HG03442 (cell line): ENCODE measurements around the gene CABCOCO1.

Experiments used
- ATAC-seq: cut with Tn5 transposase; IDR thresholded peaks from one replicate; pipeline ENCODE4 v1.9.1; 2021; ENCODE audit warnings: mild to moderate bottlenecking, moderate library complexity; ENCODE audit not compliant: unreplicated experiment

CABCOCO1 gene

DNA sequence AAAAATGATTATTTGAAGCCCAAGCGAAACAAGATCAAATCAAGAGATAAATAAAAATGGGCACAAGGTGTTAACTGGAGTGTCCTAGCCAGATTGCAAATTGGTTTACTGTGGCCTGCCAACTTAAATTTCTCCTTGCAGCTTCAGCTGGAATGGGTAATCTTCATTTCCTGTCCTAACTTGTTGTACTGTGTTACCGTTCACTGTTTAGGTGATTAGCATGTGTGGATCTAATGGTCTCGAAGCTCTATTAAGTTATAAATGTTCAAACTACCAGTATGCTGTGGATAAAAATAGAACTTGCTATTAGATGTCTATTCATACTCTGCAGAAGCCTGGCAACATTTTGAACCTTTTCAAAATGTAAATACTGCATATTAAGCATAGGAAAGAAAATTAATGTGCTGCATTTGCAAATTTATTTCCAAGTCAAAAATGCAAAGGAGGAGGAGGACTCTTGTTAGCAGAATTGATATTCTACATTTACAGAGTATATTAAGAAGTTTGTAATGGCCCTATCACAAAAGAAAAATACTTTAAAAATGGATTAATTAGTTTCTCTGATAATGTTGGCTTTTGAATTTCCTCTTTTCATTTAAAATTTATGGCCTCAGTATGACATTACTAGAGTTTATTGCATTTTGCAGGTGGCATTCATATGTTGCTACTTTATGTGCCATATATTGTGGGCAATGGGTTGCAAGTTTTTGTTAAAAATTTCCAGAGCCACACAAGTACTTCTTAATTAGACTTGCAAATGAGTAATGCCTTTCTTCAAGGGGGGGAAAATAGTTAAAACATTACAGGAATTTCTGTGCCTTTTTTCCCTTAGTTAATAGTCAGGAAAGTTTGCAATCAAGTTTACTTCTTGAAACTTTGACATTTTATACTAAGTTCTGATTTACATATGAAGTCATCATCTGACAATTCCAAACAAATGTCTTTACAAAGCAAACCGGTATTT lies 92.1 kb downstream of the CABCOCO1 start:
- no peak for ATAC-seq

DNA sequence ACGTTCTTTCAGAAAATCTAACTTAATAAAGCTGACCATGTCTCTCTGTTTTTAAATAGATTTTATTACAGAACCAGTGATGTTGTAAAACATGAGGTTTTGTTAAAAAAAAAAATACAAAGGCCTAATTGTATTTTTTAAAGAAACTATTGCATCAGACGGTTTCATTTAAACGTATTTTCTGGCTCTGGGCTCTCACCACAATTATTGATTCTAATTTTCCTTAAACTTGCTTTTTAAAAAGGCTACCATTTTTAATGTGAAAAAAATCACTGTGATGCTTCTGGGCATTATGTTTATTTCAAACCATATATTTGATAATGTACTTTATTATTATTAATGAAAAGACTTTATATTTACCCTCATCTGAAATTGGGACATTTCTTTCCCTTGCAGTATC lies 94.3 kb downstream of the CABCOCO1 start:
- no peak for ATAC-seq

DNA sequence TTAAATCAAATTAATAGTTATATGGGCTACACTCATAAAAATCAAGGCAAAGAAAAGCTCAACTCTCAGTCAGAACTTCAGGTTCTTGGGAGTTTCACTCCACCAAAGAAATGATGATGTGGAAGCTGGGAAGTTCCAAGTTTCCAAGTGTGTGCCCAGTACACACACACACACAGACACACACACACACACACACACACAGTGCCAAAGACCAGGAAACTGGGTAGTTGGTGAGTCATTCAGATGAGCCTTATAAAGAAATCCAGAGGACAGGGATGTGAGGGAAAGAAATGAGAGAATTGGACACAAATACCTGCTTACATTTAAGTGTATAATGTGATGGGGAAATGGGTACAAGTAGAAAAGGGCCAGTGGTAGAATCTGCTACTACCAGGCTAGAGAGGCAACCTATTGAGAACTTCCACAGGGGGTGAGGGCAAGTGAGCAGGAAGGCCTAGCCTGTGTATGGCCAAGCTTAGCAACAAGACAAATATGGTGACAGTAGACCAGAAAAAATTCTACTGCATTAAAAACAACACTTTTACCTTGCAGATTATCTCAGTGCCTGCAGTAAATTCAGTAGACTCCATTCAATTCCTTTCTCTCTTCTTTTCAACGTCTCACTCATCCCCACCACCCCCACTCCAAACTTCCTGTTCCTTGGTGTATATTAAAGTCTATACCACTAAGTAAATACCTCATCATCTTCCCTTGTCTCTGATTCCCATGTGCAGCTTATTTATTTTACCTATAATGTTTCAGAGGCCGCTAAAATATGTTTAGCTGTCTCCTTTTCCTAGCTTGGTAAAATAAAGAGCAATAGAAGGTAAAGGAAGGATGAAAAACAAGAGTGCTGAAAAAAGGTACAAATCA lies 95.0 kb downstream of the CABCOCO1 start:
- no peak for ATAC-seq

DNA sequence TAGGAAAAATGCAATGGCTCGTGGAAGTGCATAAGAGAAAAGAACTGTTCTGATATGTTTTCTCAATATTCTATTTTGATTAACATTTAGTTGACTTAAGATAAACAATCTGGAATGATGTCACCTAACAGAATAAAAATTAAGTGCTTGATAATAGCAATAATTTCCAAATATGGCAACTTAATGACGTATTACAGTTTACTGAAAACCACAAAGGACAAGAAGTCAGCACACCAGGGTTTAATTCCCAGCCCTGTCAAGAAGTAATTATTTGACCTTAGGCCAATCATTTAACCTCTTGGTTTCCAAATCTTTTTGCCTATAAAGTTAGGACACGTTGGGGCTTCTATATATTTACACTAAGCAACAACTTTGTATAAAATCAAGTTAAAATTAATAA lies 95.7 kb downstream of the CABCOCO1 start:
- no peak for ATAC-seq

DNA sequence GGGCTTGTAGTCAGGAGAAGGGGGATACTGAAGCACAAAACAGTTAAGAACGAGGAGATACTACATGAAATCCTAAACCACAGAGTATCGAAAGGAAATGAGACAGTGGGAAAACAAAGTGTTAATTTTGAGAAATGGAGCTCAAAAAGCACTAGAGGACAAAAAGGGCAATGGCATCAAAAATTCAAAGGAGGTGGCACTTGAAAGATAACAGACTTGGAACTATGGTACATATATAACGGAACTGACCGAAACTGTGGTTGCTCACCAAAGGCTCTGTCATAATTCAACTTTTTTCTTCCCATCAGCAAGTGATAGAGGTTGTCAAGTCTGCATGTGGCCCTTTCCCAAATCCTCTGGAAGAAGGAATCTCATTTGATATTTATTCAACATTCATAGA lies 97.0 kb downstream of the CABCOCO1 start:
- no peak for ATAC-seq

DNA sequence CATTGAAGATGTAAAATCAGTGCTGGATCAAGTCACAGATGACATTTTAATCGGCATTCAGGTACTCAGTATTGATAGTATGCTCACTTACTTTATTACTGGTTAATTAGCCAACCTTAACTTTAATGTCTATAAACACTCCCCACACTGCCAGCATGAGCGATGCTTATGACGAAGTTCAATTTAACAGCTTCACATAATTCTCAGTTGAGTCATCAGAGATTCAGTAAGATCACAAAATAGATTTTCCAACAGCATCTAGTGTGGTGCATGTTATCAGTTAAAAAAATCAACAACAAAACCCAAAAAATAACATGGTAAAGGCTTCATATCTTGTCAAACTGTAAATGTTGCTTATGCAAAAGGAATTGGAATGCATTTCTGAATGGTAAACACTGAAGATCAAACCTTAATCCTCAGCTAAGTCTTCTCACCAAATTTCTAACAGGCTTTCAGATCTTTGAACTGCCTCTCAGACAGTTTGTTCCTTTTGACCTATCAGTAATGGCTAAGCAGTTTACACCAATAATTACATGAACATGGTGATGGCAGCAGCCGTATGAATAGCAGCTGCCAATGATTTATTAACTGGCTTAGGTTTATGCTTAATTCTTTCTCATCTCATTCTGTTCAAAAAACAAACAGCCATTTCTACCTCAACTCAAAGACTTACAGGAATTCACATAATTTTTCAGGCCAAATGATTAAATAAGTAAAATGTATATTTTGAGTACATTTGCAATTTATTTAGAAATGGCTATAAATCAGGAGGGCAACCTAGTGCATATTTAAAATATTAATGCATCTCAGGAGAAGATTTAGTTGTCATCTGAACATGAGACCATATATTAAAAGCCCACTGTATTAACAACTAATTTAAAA lies 98.5 kb downstream of the CABCOCO1 start:
- no peak for ATAC-seq

DNA sequence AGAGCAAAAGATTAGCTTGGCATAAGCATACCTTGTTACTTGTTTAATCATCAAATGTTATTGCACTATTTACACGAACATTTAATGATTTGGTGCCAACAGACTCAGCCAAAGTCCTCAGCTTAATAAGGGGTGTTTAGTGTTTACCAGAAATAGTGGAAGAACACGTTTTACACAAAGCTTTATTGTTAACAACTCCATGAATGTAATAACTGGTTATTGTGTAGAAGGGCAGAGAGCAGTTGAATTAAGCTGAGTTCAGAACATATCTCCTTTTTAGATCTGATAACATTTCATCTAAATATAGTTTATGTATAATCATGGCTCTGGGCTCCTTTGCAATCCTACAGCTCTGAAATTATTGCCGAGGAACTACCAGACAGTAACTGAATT lies 99.1 kb downstream of the CABCOCO1 start:
- ATAC-seq, result no peak

DNA sequence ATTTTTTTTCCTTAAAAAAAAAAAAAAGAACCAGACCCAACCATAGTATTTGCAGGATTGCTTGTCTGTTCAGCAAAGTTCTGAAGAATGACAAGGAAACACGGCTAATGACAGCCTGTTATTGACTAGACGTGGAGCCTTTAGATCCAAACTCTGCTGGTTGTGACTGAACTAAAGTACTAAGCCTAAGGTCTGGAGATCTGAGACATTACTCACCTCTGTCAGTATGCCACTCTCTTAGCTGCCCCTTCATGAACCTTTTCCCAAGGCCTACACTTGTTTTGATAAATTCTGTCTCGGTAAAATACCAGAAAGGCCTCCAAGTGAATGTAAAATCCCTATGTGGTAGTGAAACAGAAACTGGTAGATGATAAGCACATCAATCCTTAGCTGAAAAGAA lies 101.0 kb downstream of the CABCOCO1 start:
- no peak for ATAC-seq

DNA sequence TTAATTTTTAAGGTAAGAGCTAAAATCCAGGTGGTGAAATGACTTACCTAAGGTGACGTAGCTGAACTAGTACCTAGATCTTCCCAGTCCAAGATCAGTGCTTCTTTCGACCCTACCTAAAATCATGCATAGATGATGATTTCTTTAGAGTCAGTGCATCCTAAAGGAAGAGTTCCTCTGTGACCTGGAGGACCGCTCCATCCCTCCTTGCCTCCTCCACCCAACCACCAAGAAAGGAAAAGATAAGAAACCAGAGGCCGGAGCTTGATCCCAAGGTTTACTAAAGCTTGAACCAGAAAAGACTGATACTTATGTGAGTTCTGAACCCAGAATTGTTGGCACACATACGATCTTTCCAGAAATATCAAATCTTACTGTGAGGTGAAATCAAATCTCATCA lies 101.8 kb downstream of the CABCOCO1 start:
- no peak for ATAC-seq

DNA sequence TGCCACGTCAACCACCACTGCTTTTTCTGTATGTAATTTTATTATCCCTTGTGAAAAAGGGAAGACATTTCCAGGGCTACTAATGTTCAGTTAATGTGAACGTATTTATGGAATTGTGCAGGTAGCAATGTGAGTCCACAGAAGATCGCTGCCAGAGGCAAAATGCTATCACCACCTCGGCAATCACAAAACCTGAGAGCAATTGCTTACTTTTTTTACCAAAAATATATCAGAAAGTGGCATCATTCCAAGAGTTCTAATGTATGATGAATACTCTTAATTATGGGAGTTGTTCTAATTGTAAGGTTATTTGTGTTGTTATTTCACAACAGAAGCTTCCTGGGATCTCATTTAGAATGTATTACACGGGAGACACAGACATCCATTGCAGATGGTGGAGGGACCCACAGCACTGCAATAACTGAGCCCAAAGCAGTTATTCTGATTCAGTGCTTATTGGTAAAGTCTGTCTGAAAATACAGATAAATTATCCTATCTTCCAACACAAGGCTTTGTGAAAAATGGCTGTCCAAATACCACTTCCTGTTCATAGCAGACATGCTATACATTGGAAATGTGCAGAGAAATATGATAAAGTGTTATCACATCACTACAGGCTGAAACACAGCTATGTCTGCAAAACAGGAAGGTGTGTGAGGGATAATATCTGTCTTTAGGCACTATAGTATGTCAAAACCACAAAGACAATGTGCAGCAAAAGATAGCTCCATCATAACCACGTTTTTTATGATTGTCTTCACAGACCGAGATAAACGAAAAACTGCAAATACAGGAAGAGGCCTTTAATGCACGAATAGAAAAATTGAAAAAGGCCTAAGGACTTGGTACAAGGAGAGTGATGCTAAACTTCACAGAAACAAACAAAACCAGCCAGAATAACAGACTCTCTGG lies 102.7 kb downstream of the CABCOCO1 start:
- no peak for ATAC-seq

DNA sequence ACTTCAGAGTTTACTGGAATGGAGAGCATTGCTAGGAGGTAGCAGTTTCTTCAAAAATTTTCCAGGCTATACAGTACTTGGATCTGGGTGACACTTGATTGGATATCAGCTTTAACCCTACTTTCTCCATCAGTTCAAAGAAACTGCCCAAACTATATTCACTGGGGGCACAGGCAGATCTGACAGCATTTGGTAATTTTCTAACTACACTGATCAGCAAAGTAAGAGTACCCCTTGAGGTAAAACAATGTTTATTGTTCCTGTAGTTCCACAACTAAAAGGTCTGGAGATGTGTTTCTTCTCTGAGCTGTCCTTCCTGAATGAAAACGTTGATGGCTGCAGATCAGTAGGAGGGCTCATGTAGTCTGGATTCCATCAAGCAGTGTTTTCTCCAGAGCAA lies 104.2 kb downstream of the CABCOCO1 start:
- no peak for ATAC-seq

DNA sequence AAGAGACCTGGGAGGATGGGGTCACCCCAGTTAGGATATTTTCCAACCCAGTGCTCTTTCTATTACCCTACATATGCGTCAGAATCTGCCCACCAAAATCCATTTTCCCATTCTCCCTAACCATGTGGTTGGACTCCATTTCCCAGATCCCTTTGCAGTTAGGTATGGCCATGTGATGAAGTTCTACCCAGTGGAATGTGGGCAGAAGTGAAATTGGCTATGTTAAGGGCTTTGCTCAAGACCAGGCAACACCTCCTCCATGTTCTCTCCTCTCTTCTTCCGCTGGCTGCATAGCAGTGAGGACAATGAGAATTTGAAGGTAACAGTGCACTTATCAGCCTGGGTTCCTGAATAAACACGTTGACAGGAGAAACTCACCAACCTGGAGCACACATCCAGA lies 111.3 kb downstream of the CABCOCO1 start:
- no peak for ATAC-seq

DNA sequence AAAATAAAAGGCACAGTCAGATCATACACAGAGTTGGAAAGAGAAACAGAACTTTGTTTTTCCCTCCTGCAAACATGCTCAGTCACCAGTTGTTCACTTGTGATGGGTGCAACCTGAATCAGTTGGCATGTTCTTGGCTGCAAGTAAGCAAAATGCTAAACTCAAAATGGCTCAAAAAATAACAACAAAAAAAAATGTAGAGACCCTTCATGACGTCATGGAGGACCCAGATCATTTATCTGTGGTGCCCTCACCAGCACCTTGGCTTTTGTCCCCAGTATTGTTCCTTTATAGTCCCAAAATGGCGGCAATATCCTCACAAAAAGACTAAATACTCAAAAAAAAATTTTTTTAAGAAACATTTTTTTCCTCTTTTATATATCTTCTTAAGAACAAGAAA lies 112.4 kb downstream of the CABCOCO1 start:
- no peak for ATAC-seq

DNA sequence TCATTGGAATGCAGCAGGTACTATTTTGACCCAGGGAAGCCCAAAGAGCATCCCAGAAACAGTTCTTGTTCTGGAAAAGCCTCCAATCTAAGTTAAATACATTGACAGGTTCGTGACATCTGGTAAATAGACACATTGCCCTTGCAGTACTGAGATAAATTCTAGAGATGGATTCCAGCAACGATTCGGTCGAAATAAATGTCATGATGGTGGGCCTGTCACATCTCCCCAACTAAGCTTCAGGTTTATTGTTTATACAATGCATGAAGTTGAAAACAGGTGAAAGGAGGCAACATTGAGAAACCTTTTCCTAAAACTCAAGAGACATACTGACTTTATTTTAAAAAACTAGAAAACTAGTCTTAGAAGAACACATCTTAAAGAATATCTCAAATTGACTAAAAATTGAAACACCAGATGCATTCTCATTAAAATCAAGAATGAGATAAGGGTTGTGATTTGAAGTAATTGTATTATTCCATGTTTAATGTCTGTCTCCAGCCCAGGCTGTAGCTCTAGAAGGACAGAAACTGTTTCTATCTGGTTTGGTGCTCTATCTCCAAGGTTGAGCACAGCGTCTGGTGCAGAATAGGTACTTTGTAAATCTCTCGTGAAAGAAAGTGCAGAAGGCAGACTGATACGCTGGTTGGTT lies 114.0 kb downstream of the CABCOCO1 start:
- ATAC-seq, result no peak

DNA sequence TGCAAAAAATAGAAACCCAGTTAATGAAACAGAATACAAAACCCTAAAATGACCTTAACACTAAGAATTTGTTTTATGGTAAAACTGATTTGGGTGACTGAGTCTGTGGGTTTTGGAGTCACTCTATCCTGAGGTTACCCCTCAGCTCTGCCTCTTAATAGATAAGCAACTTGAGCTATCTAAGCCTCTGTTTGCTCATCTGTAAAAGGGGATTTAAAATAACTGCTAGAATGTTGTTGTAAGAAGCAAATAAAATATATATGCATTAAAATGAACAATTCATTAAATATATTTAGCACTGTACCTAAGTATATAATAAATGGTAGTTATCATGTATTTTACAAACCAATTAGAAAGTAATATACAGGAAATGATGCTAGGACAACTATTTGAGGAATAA lies 115.4 kb downstream of the CABCOCO1 start:
- no peak for ATAC-seq

DNA sequence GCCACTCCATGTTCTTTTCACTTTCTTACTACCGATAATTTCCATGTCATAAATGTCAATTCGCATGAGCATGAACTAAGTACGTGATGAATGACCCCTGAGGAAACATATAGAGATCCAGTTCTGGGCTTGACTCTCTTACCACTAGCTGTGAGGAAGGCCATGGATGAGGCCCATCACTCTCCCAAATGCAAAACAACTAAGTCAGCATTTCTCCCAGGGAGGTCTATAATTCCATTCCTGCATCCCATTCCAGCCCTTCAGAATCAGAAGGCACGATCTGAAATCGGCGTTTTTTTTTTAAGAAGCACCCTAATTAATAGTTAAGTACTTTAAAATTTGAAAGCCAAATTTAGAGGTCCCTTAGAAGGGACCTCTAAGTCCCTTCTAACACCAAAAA lies 116.5 kb downstream of the CABCOCO1 start:
- ATAC-seq, result no peak

DNA sequence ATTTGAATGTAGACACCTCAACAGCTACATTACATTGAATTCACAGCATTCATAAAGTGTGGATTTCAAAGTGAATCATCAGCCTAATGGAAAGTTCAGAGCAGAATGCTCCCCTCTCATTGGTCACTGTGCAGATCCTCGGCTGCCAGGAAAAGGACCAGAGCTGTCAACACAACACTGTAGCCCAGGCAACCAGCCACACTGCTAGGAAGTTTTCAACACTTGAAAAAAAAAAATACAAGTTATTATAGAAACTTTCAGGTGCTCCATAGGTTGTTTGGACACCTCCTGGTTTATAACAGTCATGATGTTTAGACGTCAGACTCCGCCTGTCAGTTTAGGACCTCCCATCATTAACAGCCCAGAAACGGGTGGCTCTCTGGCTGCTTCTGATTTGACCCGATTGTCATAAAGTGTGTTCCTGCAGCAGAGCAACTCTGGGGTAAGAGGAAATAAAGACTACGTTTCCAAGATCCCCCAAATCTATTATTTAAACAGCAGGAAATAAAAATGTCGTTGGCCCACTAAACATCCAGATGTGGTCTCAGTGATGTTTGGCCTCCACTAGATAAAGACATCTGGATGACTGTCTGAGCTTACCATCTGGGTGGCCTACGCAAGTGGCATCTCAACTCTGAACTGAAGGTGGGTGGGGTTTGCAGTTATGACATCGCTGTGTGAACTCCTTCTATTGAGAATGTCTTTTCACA lies 117.4 kb downstream of the CABCOCO1 start:
- ATAC-seq, result no peak

DNA sequence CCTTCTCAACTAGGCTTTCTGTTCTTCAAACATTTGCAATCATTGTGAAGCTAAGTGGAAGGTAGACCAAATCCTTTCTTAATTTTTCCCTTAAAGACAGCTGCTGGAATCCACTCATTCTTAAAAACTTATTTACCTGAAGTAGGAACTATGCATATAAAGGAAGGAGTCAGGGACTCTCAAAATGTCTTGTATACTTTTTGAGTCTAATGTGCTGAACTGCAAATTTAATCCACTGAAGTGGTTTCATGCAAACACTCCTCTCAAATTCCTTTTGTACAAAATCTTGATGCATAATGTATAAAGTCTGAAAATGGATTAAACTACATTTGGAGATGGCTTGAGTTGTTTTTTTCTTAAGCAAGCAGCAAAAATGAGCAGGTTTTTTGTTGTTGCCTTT lies 118.0 kb downstream of the CABCOCO1 start:
- ATAC-seq, result no peak

DNA sequence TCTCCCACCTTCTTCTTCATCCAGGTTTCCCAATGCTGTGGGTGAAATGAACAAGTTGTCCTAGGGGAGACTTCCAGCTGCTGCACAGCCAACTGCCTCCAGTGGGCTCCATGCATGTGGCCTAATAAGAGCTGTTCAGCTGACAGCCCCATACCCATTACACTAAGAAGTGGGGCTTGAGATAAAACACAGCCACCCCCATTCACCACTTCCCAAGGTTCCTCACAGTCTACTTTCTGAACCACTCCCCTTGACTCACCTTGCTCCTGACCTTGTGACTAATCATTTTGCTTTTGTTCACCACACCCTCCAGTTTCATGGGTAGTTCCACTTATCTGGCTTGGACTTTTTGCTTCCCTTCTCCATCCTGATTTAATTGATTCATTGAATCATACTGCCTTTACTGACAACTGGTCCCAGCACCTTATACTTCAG lies 119.3 kb downstream of the CABCOCO1 start:
- no peak for ATAC-seq
